Measurements from ENCODE around the gene IL17RD. TPM values are rescaled to one million over a fixed set of nuclear protein-coding genes. Genes with fewer than 3 reads are reported as not detected.
A peak's percentile ranks its signal among the peaks of the same experiment; 100 is the strongest.

IL17RD gene
- total RNA-seq, 1 experiment from 2014 or later = 3.1 TPM

DNA sequence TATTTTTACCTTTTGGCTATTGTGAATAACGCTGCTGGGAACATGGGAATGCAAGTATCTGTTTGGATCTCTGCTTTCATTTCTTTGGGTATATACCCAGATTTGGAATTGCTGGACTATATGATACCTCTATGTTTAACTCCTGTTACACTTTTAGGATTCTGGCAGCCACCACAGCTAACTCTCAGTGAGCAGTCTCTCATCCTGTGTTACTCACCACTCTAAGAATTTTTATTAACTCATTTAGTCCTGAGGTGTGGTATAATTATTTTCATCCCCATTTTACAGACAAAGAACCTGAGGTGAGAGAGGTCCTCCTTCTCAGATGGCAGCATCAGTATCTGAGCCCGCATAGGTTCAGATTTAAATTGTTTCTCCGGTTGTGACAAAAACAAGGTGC lies 103.6 kb downstream of the IL17RD start:
- H3K27me3 ChIP-seq (replicated peaks; ENCODE audit: control insufficient read depth, insufficient read depth, low read length) = no peaks in the 10 kb centered on the region
- DNase-seq = no peak
- ChIA-PET CTCF (no interaction called here), POLR2A (no interaction called here)
- H3K4me1 Mint-ChIP-seq (ENCODE audit: low read depth, unreplicated experiment) = peaks cover 27% of the 10 kb centered on the region
- TF ChIP-seq, protein P1, sequence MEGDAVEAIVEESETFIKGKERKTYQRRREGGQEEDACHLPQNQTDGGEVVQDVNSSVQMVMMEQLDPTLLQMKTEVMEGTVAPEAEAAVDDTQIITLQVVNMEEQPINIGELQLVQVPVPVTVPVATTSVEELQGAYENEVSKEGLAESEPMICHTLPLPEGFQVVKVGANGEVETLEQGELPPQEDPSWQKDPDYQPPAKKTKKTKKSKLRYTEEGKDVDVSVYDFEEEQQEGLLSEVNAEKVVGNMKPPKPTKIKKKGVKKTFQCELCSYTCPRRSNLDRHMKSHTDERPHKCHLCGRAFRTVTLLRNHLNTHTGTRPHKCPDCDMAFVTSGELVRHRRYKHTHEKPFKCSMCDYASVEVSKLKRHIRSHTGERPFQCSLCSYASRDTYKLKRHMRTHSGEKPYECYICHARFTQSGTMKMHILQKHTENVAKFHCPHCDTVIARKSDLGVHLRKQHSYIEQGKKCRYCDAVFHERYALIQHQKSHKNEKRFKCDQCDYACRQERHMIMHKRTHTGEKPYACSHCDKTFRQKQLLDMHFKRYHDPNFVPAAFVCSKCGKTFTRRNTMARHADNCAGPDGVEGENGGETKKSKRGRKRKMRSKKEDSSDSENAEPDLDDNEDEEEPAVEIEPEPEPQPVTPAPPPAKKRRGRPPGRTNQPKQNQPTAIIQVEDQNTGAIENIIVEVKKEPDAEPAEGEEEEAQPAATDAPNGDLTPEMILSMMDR (IDR thresholded peaks at IDR 0.05; ENCODE audit: insufficient read depth in 1 of 2, low read depth in 1 of 2, low read length in 1 of 2, severe bottlenecking in 1 of 2, unreplicated experiment in 1 of 2) = no peak
- no peaks in the 10 kb centered on the region for H3K9me3 ChIP-seq
- intact Hi-C loops (cut with micrococcal nuclease; ENCODE audit: unreplicated experiment) = loop anchor here (5.0 kb wide), 1 partner anchor 64 kb away; no protein-coding TSS in a partner anchor
- H3K4me1 ChIP-seq = peaks cover 13% of the 10 kb centered on the region; the same call in 1 of the 2 replicates
- no peaks in the 10 kb centered on the region for H3K27me3 Mint-ChIP-seq (ENCODE audit: insufficient read depth, unreplicated experiment)
- BruUV-seq (replicated peaks) = no TSS peak
- H3K9me3 Mint-ChIP-seq (ENCODE audit: unreplicated experiment) = no peaks in the 10 kb centered on the region
- no peak overlapping the region for H3K4me3 Mint-ChIP-seq (ENCODE audit: unreplicated experiment)
- peak overlapping the region; percentile 87 for H3K27ac Mint-ChIP-seq (ENCODE audit: unreplicated experiment)
- no peak overlapping the region for H3K4me3 ChIP-seq (ENCODE audit: low read depth, low read length)
- no peaks in the 10 kb centered on the region for H3K36me3 ChIP-seq (ENCODE audit: control insufficient read depth, insufficient read depth, low read length)
- no peaks in the 10 kb centered on the region for H3K36me3 Mint-ChIP-seq (ENCODE audit: insufficient read depth, unreplicated experiment)

GRCh38 chr3:57060089-57060821 lies 104.9 kb downstream of the IL17RD start, which contains the start of gene SPATA12:
Gene SPATA12, plus strand, starts transcription at chr3:57060664. Its CDS starts 13,031 bp downstream, at chr3:57073695.
- peak; percentile 81 to 86 for DNase-seq
- peaks cover 27% of the 10 kb centered on the region for H3K4me1 Mint-ChIP-seq (ENCODE audit: low read depth, unreplicated experiment)
- H3K4me3 Mint-ChIP-seq (ENCODE audit: unreplicated experiment) = peak within 1 kb of the TSS; percentile 52
- no TSS peak for BruUV-seq (replicated peaks)
- H3K27me3 Mint-ChIP-seq (ENCODE audit: insufficient read depth, unreplicated experiment) = no peaks in the 10 kb centered on the region
- Histone ChIP-seq H3K36me3 (ENCODE audit: control insufficient read depth, insufficient read depth, low read length) (no peaks in the 10 kb centered on the region), H3K9me3 (no peaks in the 10 kb centered on the region), H3K27me3 (replicated peaks; ENCODE audit: control insufficient read depth, insufficient read depth, low read length) (no peaks in the 10 kb centered on the region), H3K4me3 (ENCODE audit: low read depth, low read length) (no peak within 1 kb of the TSS), H3K4me1 (peaks cover 13% of the 10 kb centered on the region; the same call in 1 of the 2 replicates)
- H3K27ac Mint-ChIP-seq (ENCODE audit: unreplicated experiment) = peak within 1 kb of the TSS; percentile 87
- no peaks in the 10 kb centered on the region for H3K9me3 Mint-ChIP-seq (ENCODE audit: unreplicated experiment)
- H3K36me3 Mint-ChIP-seq (ENCODE audit: insufficient read depth, unreplicated experiment) = no peaks in the 10 kb centered on the region
- ChIA-PET POLR2A (interaction anchor here (0.6 kb wide), 2 partner anchors 62 to 418 kb away, joined by 3 to 4 read pairs; no protein-coding TSS in a partner anchor), CTCF (interaction anchor here (0.6 to 1.0 kb wide), 2 partner anchors 358 to 407 kb away, joined by 3 read pairs; no protein-coding TSS in a partner anchor)
- TF ChIP-seq, protein P1 (IDR thresholded peaks at IDR 0.05; ENCODE audit: insufficient read depth in 1 of 2, low read depth in 1 of 2, low read length in 1 of 2, severe bottlenecking in 1 of 2, unreplicated experiment in 1 of 2) = no peak
- intact Hi-C loops (cut with micrococcal nuclease; ENCODE audit: unreplicated experiment) = loop anchor here (5.0 kb wide), 1 partner anchor 63 kb away; no protein-coding TSS in a partner anchor

DNA sequence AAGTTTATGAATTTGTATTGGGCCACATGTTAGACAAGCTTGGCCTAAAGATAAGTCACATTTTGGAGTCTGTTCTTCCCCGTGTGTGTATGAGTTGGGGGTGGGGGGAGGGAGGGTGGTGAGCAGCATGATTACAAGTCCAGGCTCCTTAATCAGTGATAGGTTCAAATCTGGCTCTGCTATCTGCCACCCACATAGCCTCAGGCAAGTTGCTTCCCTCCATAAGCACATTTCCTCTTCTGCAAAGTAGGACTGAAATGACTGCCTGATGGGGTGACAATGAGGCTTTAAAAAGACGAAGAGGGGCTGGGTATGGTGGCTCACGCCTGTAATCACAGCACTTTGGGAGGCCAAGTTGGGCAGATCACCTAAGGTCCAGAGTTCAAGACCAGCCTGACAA lies 105.7 kb downstream of the IL17RD start:
- Histone ChIP-seq H3K4me1 (peaks cover 13% of the 10 kb centered on the region; the same call in 1 of the 2 replicates), H3K4me3 (ENCODE audit: low read depth, low read length) (no peak overlapping the region), H3K27me3 (replicated peaks; ENCODE audit: control insufficient read depth, insufficient read depth, low read length) (no peaks in the 10 kb centered on the region), H3K9me3 (no peaks in the 10 kb centered on the region), H3K36me3 (ENCODE audit: control insufficient read depth, insufficient read depth, low read length) (no peaks in the 10 kb centered on the region)
- no peak for DNase-seq
- Mint-ChIP-seq H3K9me3 (ENCODE audit: unreplicated experiment) (no peaks in the 10 kb centered on the region), H3K4me1 (ENCODE audit: low read depth, unreplicated experiment) (peaks cover 23% of the 10 kb centered on the region), H3K36me3 (ENCODE audit: insufficient read depth, unreplicated experiment) (no peaks in the 10 kb centered on the region), H3K27ac (ENCODE audit: unreplicated experiment) (no peak overlapping the region), H3K4me3 (ENCODE audit: unreplicated experiment) (no peak overlapping the region), H3K27me3 (ENCODE audit: insufficient read depth, unreplicated experiment) (no peaks in the 10 kb centered on the region)
- intact Hi-C loops (cut with micrococcal nuclease; ENCODE audit: unreplicated experiment) = no loop called here
- POLR2A ChIA-PET = interaction anchor here (0.6 kb wide), 1 partner anchor 61 kb away, joined by 4 read pairs; no protein-coding TSS in a partner anchor
- TF ChIP-seq, protein P1 (IDR thresholded peaks at IDR 0.05; ENCODE audit: insufficient read depth in 1 of 2, low read depth in 1 of 2, low read length in 1 of 2, severe bottlenecking in 1 of 2, unreplicated experiment in 1 of 2) = no peak
- CTCF ChIA-PET = no interaction called here
- BruUV-seq (replicated peaks) = no TSS peak

All from Caco-2 (cell line).